ENCODE data around the gene TOLLIP. TPM values are rescaled to one million over a fixed set of nuclear protein-coding genes. Genes with fewer than 3 reads are reported as not detected.

Gene TOLLIP
- total and polyA plus RNA-seq, 2 experiments from 2014 or later = 39.0 to 58.7 TPM

- Histone ChIP-seq H3K4me3 (peak overlapping the region; percentile 28), H3K27me3 (no peaks in the 10 kb centered on the region), H3K27ac (peak overlapping the region; percentile 53), H3K36me3 (no peaks in the 10 kb centered on the region), H3K9me3 (ENCODE audit: low read depth) (no peaks in the 10 kb centered on the region), H3K4me1 (ENCODE audit: low read depth) (peaks cover 4% of the 10 kb centered on the region)
- TF ChIP-seq CTCF (IDR thresholded peaks at IDR 0.05; ENCODE audit: low read depth, low read length) = no peak
- DNase-seq (ENCODE audit: low read depth in 1 of 2, low spot score in 1 of 2) = peak; percentile 93 to 96
Measured at GRCh38 chr11:1262172-1263006, 47.0 kb downstream of the TOLLIP start.

GRCh38 chr11:1261241-1262071 is 48.0 kb downstream of the TOLLIP start:
- DNase-seq (ENCODE audit: low read depth in 1 of 2, low spot score in 1 of 2) = no peak
- H3K4me1 ChIP-seq (ENCODE audit: low read depth) = peaks cover 4% of the 10 kb centered on the region
- H3K27me3 ChIP-seq = no peaks in the 10 kb centered on the region
- H3K27ac ChIP-seq = no peak overlapping the region
- no peak overlapping the region for H3K4me3 ChIP-seq
- no peak for TF ChIP-seq CTCF (IDR thresholded peaks at IDR 0.05; ENCODE audit: low read depth, low read length)
- H3K36me3 ChIP-seq = no peaks in the 10 kb centered on the region
- no peaks in the 10 kb centered on the region for H3K9me3 ChIP-seq (ENCODE audit: low read depth)

GRCh38 chr11:1260620-1261019 is 48.8 kb downstream of the TOLLIP start:
- no peak for DNase-seq (ENCODE audit: low read depth in 1 of 2, low spot score in 1 of 2)
- peaks cover 4% of the 10 kb centered on the region for H3K4me1 ChIP-seq (ENCODE audit: low read depth)
- no peaks in the 10 kb centered on the region for H3K9me3 ChIP-seq (ENCODE audit: low read depth)
- H3K36me3 ChIP-seq = no peaks in the 10 kb centered on the region
- H3K27me3 ChIP-seq = no peaks in the 10 kb centered on the region
- no peak overlapping the region for H3K4me3 ChIP-seq
- no peak for TF ChIP-seq CTCF (IDR thresholded peaks at IDR 0.05; ENCODE audit: low read depth, low read length)
- no peak overlapping the region for H3K27ac ChIP-seq

- peak in 1 of 2 donors; percentile 14 for DNase-seq (ENCODE audit: low read depth in 1 of 2, low spot score in 1 of 2)
- Histone ChIP-seq H3K9me3 (ENCODE audit: low read depth) (no peaks in the 10 kb centered on the region), H3K4me3 (no peak overlapping the region), H3K36me3 (no peaks in the 10 kb centered on the region), H3K27ac (no peak overlapping the region), H3K27me3 (no peaks in the 10 kb centered on the region), H3K4me1 (ENCODE audit: low read depth) (peaks cover 4% of the 10 kb centered on the region)
- no peak for TF ChIP-seq CTCF (IDR thresholded peaks at IDR 0.05; ENCODE audit: low read depth, low read length)
Measured at GRCh38 chr11:1260023-1260501, 49.4 kb downstream of the TOLLIP start.

- no peak for TF ChIP-seq CTCF (IDR thresholded peaks at IDR 0.05; ENCODE audit: low read depth, low read length)
- no peak overlapping the region for H3K27ac ChIP-seq
- H3K4me1 ChIP-seq (ENCODE audit: low read depth) = peaks cover 4% of the 10 kb centered on the region
- no peaks in the 10 kb centered on the region for H3K9me3 ChIP-seq (ENCODE audit: low read depth)
- H3K36me3 ChIP-seq = no peaks in the 10 kb centered on the region
- H3K27me3 ChIP-seq = no peaks in the 10 kb centered on the region
- no peak for DNase-seq (ENCODE audit: low read depth in 1 of 2, low spot score in 1 of 2)
- no peak overlapping the region for H3K4me3 ChIP-seq
Measured at GRCh38 chr11:1259561-1259960, 49.9 kb downstream of the TOLLIP start.
